PC-3 (cell line): Measurements from ENCODE around the gene SNRPA1. TPM values are rescaled to one million over a fixed set of nuclear protein-coding genes. Genes with fewer than 3 reads are reported as not detected.

Experiments
- ATAC-seq: fragments of 200-7000 bp; cut with Tn5 transposase; 2 replicates; pipeline ENCODE4 v1.9.1; 2020; ENCODE audit warnings: mild to moderate bottlenecking, moderate library complexity
- BruUV-seq: library from RNA; stranded (reverse); fragments of 400-500 nt; replicated peaks from 2 replicates; lab custom pipeline; 2021; lab: Mats Ljungman, UMichigan
- CTCF ChIA-PET: fragments of 300-600 bp; sonication (Branson Sonifier 250); formaldehyde crosslinking; loops from one replicate; lab custom pipeline; 2022; ENCODE audit warnings: antibody characterized with exemption; lab: Charles Lee
- POLR2A ChIA-PET: fragments of 300-600 bp; sonication (Branson Sonifier 250); formaldehyde crosslinking; loops from one replicate; lab custom pipeline; 2022; ENCODE audit warnings: antibody characterized with exemption; ENCODE audit not compliant: unreplicated experiment; lab: Charles Lee
- DNase-seq: peaks from one replicate; pipeline ENCODE4 v3.0.0-alpha.2; 2015
- H2AFZ ChIP-seq: fragments of 300-600 bp; sonication (generic); 2 replicates; pipeline ENCODE4 v1.6.0; 2016; ENCODE audit warnings: antibody characterized with exemption, low read length
- H3F3A ChIP-seq: fragments of 300-600 bp; sonication (generic); one replicate; pipeline ENCODE4 v1.6.0; 2017; ENCODE audit warnings: antibody characterized with exemption, low read length, control low read depth, mild to moderate bottlenecking; ENCODE audit not compliant: unreplicated experiment
- H3K27ac ChIP-seq: fragments of 300-600 bp; sonication (generic); 2 replicates; pipeline ENCODE4 v1.5.1; 2016; ENCODE audit warnings: mild to moderate bottlenecking, low read length
- H3K27me3 ChIP-seq: fragments of 300-600 bp; sonication (generic); 2 replicates; pipeline ENCODE4 v1.6.1; 2016; ENCODE audit warnings: low read length, mixed read lengths
- H3K36me3 ChIP-seq: fragments of 300-600 bp; sonication (generic); 2 replicates; pipeline ENCODE4 v1.6.1; 2016; ENCODE audit warnings: low read depth, mixed run types, low read length, mixed read lengths
- H3K4me1 ChIP-seq: fragments of 300-600 bp; sonication (generic); 2 replicates; pipeline ENCODE4 v1.5.1; 2016; ENCODE audit warnings: low read length; ENCODE audit not compliant: insufficient read depth
- H3K4me2 ChIP-seq: fragments of 300-600 bp; sonication (generic); 2 replicates; pipeline ENCODE4 v1.6.0; 2016; ENCODE audit warnings: low read length
- H3K4me3 ChIP-seq: fragments of 300-600 bp; sonication (generic); 2 replicates; pipeline ENCODE4 v1.5.1; 2016; ENCODE audit warnings: mild to moderate bottlenecking, low read length, mixed read lengths
- H3K79me2 ChIP-seq: fragments of 300-600 bp; sonication (generic); 2 replicates; pipeline ENCODE4 v1.6.1; 2017; ENCODE audit warnings: low read length, mixed read lengths
- H3K9ac ChIP-seq: fragments of 300-600 bp; sonication (generic); 2 replicates; pipeline ENCODE4 v1.6.0; 2016; ENCODE audit warnings: mild to moderate bottlenecking, low read length
- H3K9me2 ChIP-seq: fragments of 300-600 bp; sonication (generic); replicated peaks from 2 replicates; pipeline ENCODE4 v1.6.1; 2016; ENCODE audit warnings: mixed run types, low read length, mixed read lengths
- H3K9me3 ChIP-seq: fragments of 300-600 bp; sonication (generic); 2 replicates; pipeline ENCODE4 v1.6.1; 2016; ENCODE audit warnings: low read length, mixed read lengths
- H4K20me1 ChIP-seq: fragments of 300-600 bp; sonication (generic); 2 replicates; pipeline ENCODE4 v1.6.1; 2016; ENCODE audit warnings: low read length, mixed read lengths
- CTCF ChIP-seq: fragments of 300-600 bp; sonication (generic); conservative IDR thresholded peaks from 2 replicates; pipeline ENCODE4 v1.5.1; 2017; ENCODE audit warnings: antibody characterized with exemption, low read depth, mild to moderate bottlenecking, low read length
- EZH2 ChIP-seq: fragments of 300-600 bp; sonication (generic); IDR thresholded peaks from one replicate; pipeline ENCODE4 v1.6.1; 2017; ENCODE audit warnings: antibody characterized with exemption, mild to moderate bottlenecking, low read length; ENCODE audit not compliant: unreplicated experiment
- EZH2phosphoT487 ChIP-seq: fragments of 300-600 bp; sonication (generic); IDR thresholded peaks from 2 replicates; pipeline ENCODE4 v1.6.1; 2018; ENCODE audit warnings: mild to moderate bottlenecking, antibody characterized with exemption, low read length, borderline replicate concordance
- intact Hi-C: fragments of 100-400 bp; cut with micrococcal nuclease; formaldehyde crosslinking; loops from 2 replicates; pipeline ENCODE4 v1.9.0; 2023
- total RNA-seq: library from RNA; depleted of rRNA; stranded (reverse); fragments of >200 nt; gene quantifications from 2 replicates; pipeline ENCODE4 v1.2.3, GENCODE V29; 2014

SNRPA1 gene
- total RNA-seq, 1 experiment from 2014 or later = 66.1 TPM

- H2AFZ ChIP-seq = no peak overlapping the region
- BruUV-seq = no TSS peak
- no peaks in the 10 kb centered on the region for H3F3A ChIP-seq
- 0 out of 2 replicates have a peak, but pooled peaks cover 3% of the 10 kb centered on the region for H3K27me3 ChIP-seq
- no peak for ATAC-seq
- CTCF ChIA-PET = no interaction called here
- no peaks in the 10 kb centered on the region for H3K9me2 ChIP-seq
- H3K79me2 ChIP-seq = no peaks in the 10 kb centered on the region
- POLR2A ChIA-PET = no interaction called here
- no peak for TF ChIP-seq EZH2phosphoT487
- TF ChIP-seq CTCF = no peak
- TF ChIP-seq EZH2 = no peak
- no peak overlapping the region for H3K4me3 ChIP-seq
- H4K20me1 ChIP-seq = no peaks in the 10 kb centered on the region
- no peak overlapping the region for H3K27ac ChIP-seq
- H3K36me3 ChIP-seq = no peaks in the 10 kb centered on the region
- intact Hi-C loops = no loop called here
- DNase-seq = no peak
- H3K4me1 ChIP-seq = no peaks in the 10 kb centered on the region
- H3K9me3 ChIP-seq = no peaks in the 10 kb centered on the region
- no peak overlapping the region for H3K4me2 ChIP-seq
- no peak overlapping the region for H3K9ac ChIP-seq
Observed at GRCh38 chr15:101310508-101310907, 15.5 kb upstream of the SNRPA1 start.

GRCh38 chr15:101310161-101310480 is 15.1 kb upstream of the SNRPA1 start:
- H3K4me3 ChIP-seq = no peak overlapping the region
- ChIA-PET POLR2A (no interaction called here), CTCF (no interaction called here)
- no peak overlapping the region for H3K4me2 ChIP-seq
- no peaks in the 10 kb centered on the region for H3K36me3 ChIP-seq
- no peak overlapping the region for H3K9ac ChIP-seq
- no peaks in the 10 kb centered on the region for H3F3A ChIP-seq
- TF ChIP-seq EZH2phosphoT487 (no peak), EZH2 (no peak), CTCF (no peak)
- H3K4me1 ChIP-seq = no peaks in the 10 kb centered on the region
- H3K27ac ChIP-seq = no peak overlapping the region
- no peak for DNase-seq
- no peaks in the 10 kb centered on the region for H3K79me2 ChIP-seq
- ATAC-seq = no peak
- no peaks in the 10 kb centered on the region for H4K20me1 ChIP-seq
- 0 out of 2 replicates have a peak, but pooled peaks cover under 1% of the 10 kb centered on the region for H3K27me3 ChIP-seq
- H3K9me3 ChIP-seq = no peaks in the 10 kb centered on the region
- no peaks in the 10 kb centered on the region for H3K9me2 ChIP-seq
- intact Hi-C loops = no loop called here
- H2AFZ ChIP-seq = no peak overlapping the region
- BruUV-seq = no TSS peak

GRCh38 chr15:101309436-101310160 is 14.6 kb upstream of the SNRPA1 start:
- Histone ChIP-seq H3K4me2 (no peak overlapping the region), H3K27me3 (no peaks in the 10 kb centered on the region), H3K9me3 (no peaks in the 10 kb centered on the region), H3K4me3 (no peak overlapping the region), H3K9ac (no peak overlapping the region), H3F3A (no peaks in the 10 kb centered on the region), H3K9me2 (no peaks in the 10 kb centered on the region), H3K27ac (no peak overlapping the region), H2AFZ (no peak overlapping the region), H3K4me1 (no peaks in the 10 kb centered on the region), H3K36me3 (no peaks in the 10 kb centered on the region), H3K79me2 (no peaks in the 10 kb centered on the region), H4K20me1 (no peaks in the 10 kb centered on the region)
- no TSS peak for BruUV-seq
- ChIA-PET CTCF (no interaction called here), POLR2A (no interaction called here)
- DNase-seq = no peak
- no peak for ATAC-seq
- no peak for TF ChIP-seq EZH2
- intact Hi-C loops = no loop called here
